H54 (cell line): ENCODE data around the gene MMP28.

ENCODE experiments used
- DNase-seq: peaks from one replicate; pipeline ENCODE4 v3.0.0; 2011; ENCODE audit warnings: low spot score, mixed read lengths; ENCODE audit not compliant: insufficient read length
- FAIRE-seq: peaks from 3 replicates; lab custom pipeline; 2011; peaks lifted over from hg19 to GRCh38; lab: Jason Lieb, UNC
- POLR2A ChIP-seq: IDR thresholded peaks from 2 replicates; pipeline ENCODE4 v1.6.1; 2011; ENCODE audit warnings: low read depth, mild to moderate bottlenecking, low read length

MMP28 gene, protein sequence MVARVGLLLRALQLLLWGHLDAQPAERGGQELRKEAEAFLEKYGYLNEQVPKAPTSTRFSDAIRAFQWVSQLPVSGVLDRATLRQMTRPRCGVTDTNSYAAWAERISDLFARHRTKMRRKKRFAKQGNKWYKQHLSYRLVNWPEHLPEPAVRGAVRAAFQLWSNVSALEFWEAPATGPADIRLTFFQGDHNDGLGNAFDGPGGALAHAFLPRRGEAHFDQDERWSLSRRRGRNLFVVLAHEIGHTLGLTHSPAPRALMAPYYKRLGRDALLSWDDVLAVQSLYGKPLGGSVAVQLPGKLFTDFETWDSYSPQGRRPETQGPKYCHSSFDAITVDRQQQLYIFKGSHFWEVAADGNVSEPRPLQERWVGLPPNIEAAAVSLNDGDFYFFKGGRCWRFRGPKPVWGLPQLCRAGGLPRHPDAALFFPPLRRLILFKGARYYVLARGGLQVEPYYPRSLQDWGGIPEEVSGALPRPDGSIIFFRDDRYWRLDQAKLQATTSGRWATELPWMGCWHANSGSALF

DNA sequence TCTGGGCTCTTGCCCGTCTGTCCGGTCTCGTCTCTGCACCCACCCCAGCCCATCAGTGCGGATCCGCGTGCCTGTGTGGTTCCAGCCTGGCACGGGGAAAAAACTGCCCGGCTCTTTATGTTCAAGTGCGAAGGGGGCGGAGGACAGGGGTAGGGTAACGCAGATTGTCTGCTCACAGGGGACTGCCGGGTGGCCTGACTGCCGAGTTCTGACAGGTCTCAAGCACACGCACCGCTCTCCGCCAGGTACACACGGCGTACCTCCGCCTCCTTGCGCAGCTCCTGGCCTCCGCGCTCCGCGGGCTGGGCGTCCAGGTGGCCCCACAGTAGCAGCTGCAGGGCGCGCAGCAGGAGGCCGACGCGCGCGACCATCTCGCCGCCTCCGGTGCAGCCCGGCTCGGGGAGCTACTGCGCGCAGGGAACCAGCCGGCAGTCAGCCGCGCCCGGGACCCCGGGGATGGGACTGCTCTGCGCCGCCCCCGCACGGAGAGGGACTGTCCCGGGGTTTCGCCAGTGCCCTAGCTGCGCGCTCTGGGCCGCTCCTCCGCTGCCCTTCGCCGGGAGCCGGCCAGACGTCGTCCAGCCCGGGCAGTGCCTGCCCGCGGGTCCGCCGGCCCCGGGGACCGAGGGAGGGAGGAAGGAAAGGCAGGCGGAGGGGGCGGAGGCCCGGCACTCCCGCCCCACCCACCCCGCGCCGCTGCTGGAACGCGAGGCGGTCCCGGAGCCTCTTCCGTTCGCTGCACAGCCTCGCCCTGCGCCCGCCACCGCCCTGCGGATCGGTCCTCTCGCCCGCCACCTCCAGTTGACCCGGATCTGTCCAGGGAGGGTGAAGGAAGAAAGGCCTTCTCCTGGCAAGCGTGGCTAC lies at the start of gene MMP28:
TSS of gene MMP28 (minus strand) at position 635 of the 864 bp plus-strand sequence. CDS start at position 371, 264 bp downstream.
- FAIRE-seq = no peak
- TF ChIP-seq POLR2A = 0 out of 2 replicates have a peak, but pooled peaks have one; percentile 1
- DNase-seq = peak; percentile 42

GRCh38 chr17:35844547-35844946 lies 49.1 kb upstream of the MMP28 start:
- FAIRE-seq = no peak
- TF ChIP-seq POLR2A = no peak
- no peak for DNase-seq

GRCh38 chr17:35843698-35844097 lies 48.3 kb upstream of the MMP28 start:
- TF ChIP-seq POLR2A = no peak
- DNase-seq = no peak
- FAIRE-seq = no peak

- TF ChIP-seq POLR2A = no peak
- DNase-seq (no peak), FAIRE-seq (no peak)
Measured at GRCh38 chr17:35842239-35842638, 46.8 kb upstream of the MMP28 start.

GRCh38 chr17:35841505-35841904 lies 46.1 kb upstream of the MMP28 start:
- no peak for FAIRE-seq
- peak; percentile 23 for DNase-seq
- no peak for TF ChIP-seq POLR2A

GRCh38 chr17:35841101-35841500 lies 45.7 kb upstream of the MMP28 start:
- FAIRE-seq = no peak
- TF ChIP-seq POLR2A = no peak

GRCh38 chr17:35825206-35825605 lies 29.8 kb upstream of the MMP28 start:
- FAIRE-seq (no peak), DNase-seq (no peak)
- no peak for TF ChIP-seq POLR2A

More at GRCh38 chr17:35841101-35841500, 45.7 kb upstream of the MMP28 start:
- no peak for DNase-seq

- no peak for FAIRE-seq
- TF ChIP-seq POLR2A = no peak
- no peak for DNase-seq
Measured at GRCh38 chr17:35821308-35821707, 25.9 kb upstream of the MMP28 start.

DNA sequence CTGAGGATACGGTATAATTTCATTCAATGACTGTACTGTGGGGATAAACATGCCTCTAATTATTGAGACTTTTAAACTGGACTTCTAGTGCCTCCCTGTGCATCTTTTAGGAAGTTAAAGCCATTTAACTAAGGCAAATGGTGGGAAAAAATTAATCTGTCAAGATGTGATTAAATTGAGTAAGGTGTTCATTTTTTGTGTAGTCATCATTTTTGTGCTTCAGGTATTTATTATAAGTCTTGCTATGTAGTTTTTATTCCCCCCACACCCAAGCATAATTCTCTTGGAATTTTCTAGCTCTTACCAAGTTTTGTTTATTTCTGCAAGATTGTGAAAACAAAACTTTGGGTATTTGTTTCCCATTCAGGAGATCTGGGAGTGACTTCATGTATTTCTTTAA lies 24.0 kb upstream of the MMP28 start:
- FAIRE-seq = no peak
- no peak for TF ChIP-seq POLR2A
- DNase-seq = no peak

- TF ChIP-seq POLR2A = no peak
- no peak for FAIRE-seq
- DNase-seq = no peak
Measured at GRCh38 chr17:35817196-35817595, 21.8 kb upstream of the MMP28 start.

- no peak for DNase-seq
- no peak for FAIRE-seq
- TF ChIP-seq POLR2A = no peak
Measured at GRCh38 chr17:35816723-35817122, 21.3 kb upstream of the MMP28 start.

DNA sequence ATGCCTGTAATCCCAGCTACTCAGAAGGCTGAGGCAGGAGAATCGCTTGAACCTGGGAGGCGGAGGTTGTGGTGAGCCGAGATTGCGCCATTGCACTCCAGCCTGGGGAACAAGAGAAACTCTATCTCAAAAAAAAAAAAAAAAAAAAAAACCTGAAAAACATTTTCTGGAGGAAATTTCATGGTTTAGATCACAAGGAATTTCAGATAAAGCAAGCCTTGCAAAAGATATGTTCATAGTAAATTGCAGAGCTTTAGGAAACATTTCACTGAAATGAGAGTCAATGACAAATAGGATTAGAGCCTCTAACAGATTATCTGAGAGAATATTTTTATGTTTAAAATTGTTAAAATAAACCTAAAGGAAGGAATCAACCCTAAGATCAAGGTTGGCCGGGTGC lies 17.0 kb upstream of the MMP28 start:
- DNase-seq = no peak
- no peak for FAIRE-seq
- TF ChIP-seq POLR2A = no peak

DNA sequence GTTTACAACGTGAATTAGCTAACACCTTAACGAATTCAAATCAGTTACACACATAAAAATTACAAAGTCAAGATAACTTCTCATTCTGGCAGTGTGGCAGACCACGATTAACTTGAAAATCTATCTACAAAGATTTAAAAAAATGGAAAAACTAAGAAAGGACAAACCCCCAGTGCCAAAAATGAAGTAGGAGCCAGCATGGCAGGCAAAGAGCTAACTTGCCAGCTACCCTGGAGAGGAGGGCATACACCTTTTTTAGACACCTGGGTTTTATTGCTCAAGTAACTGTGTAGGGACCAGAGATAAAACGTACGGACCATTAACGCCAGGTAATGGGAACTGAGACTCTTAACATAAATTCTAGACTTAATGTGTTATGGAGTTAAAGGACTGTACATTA lies 16.3 kb upstream of the MMP28 start:
- FAIRE-seq (no peak), DNase-seq (no peak)
- no peak for TF ChIP-seq POLR2A
